Measurements from ENCODE around the gene OR10G6.

OR10G6 gene

DNA sequence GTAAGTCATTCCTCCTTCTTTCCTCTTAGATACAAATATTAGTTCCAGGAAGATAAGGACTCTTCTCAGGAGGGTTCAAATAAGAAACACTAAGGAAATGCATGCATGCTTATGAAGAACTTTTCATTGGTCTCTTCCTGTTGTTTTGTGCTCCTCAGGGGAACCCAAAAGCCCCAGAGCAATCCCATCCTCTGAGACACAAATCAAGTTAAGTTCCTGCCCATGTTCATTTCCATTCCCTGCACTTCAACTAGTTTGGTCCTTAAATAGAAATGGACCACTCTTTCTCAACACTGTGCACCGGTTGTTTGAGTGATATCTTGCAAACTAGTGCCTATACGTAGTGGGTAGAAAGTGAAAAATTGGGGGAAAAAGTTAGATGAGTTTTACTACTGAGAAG lies 17.7 kb upstream of the OR10G6 start, which contains the start of gene OR10G4:
TSS of gene OR10G4 (plus strand) at position 301 of the 400 bp plus-strand sequence. CDS start 2,578 bp downstream, outside the sequence.
- no peak within 1 kb of the TSS for H3K4me3 ChIP-seq (replicated peaks in 1 of 2; ENCODE audit: low read depth in 2 of 2, low read length in 2 of 2)
- TF ChIP-seq, protein P1, sequence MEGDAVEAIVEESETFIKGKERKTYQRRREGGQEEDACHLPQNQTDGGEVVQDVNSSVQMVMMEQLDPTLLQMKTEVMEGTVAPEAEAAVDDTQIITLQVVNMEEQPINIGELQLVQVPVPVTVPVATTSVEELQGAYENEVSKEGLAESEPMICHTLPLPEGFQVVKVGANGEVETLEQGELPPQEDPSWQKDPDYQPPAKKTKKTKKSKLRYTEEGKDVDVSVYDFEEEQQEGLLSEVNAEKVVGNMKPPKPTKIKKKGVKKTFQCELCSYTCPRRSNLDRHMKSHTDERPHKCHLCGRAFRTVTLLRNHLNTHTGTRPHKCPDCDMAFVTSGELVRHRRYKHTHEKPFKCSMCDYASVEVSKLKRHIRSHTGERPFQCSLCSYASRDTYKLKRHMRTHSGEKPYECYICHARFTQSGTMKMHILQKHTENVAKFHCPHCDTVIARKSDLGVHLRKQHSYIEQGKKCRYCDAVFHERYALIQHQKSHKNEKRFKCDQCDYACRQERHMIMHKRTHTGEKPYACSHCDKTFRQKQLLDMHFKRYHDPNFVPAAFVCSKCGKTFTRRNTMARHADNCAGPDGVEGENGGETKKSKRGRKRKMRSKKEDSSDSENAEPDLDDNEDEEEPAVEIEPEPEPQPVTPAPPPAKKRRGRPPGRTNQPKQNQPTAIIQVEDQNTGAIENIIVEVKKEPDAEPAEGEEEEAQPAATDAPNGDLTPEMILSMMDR (IDR thresholded peaks at IDR 0.05; ENCODE audit: low read depth, low read length), result no peak
- no peak for DNase-seq (ENCODE audit: low read depth in 2 of 2)

DNA sequence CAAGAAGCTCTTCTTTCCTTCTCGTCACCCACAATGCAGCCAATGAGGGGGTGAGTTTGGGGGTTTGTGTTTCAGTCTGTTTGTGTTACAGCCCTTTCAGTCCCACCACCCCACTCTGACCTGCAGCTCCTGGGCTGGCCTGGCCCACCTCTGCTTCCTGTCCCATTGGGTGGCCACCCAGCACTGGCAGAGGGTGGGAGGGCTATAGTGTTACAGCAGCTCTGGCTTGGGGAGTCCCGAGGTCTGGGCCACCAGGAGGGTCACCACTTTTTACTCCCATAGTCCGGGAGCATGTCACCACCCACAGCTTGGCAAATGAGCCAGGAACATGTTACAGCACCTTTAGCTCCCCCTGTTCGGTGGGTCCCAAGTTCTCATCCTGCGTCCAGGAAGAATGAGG lies 15.7 kb downstream of the OR10G6 start:
- no peak for DNase-seq (ENCODE audit: low read depth in 2 of 2)
- no peak overlapping the region for H3K4me3 ChIP-seq (replicated peaks in 1 of 2; ENCODE audit: low read depth in 2 of 2, low read length in 2 of 2)
- TF ChIP-seq, protein P1 (IDR thresholded peaks at IDR 0.05; ENCODE audit: low read depth, low read length), result no peak

DNA sequence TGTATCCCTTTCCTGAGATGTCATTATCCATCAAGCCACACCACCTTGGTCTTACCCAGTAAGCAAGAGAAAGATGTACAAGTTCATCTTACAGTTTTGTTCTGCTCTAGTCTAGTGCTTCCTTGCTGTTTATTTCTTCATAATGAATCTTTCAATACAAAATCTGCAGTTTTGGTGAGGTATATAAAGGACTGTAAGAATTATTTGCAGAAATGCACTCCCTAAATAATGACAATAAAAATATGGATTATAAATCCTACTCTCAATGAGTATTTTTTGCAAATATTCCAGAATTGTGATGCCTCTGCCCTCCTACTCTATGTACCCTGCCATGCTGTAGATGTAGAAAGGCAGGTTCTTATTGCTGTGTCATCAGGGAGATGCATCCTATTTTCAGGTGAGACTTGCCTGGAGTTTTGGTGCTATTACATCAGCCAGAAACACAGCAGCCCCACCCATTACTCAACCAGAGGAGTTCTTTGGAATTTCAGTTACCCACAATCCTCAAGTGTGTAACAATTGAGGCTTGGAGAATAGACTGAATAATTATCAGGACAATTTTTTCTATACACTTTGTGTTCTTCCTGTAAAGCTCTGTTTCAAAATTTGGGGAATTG lies 17.1 kb downstream of the OR10G6 start, which contains the start of gene OR10S1:
TSS of gene OR10S1 (minus strand) at position 51 of the 617 bp plus-strand sequence. CDS start 117 bp downstream, outside the sequence.
- no peak within 1 kb of the TSS for H3K4me3 ChIP-seq (replicated peaks in 1 of 2; ENCODE audit: low read depth in 2 of 2, low read length in 2 of 2)
- peak in 1 of 2 donors; percentile 10 for DNase-seq (ENCODE audit: low read depth in 2 of 2)
- TF ChIP-seq, protein P1 (IDR thresholded peaks at IDR 0.05; ENCODE audit: low read depth, low read length), result no peak

DNA sequence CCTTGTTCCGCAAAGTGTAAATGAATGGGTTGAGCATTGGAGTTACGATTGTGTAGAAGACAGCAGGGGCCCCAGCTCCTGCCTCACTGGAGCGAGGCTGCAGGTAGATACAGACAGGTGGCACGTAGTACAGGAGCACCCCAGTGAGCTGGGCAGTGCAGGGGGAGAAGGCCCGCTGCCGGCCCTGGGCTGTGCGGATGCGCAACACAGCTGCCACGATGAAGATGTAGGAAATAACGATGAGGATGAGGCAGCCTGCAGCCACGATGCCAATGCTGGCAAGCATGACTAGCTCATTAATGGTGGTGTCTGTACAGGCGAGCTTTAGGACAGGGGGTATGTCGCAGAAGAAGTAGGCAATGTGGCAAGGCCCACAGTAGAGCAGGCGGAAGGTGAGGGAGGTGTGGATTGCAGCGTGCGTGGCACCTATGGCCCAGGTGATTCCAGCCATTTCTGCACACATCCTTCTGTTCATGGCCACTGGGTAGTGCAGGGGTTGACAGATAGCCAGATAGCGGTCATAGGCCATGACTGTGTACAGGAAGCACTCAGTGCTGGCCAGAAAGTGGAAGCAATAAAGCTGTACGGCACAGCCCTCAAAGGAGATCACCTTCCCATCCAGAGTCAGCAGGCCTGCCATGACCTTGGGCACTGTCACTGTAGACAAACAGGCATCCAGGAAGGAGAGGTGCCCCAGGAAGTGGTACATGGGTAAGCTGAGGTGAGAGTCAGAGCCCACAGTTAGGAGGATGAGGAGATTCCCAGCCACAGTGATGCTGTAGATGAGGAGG lies 18.0 kb downstream of the OR10G6 start:
- TF ChIP-seq, protein P1 (IDR thresholded peaks at IDR 0.05; ENCODE audit: low read depth, low read length), result no peak
- H3K4me3 ChIP-seq (replicated peaks in 1 of 2; ENCODE audit: low read depth in 2 of 2, low read length in 2 of 2), result no peak overlapping the region
- no peak for DNase-seq (ENCODE audit: low read depth in 2 of 2)

DNA sequence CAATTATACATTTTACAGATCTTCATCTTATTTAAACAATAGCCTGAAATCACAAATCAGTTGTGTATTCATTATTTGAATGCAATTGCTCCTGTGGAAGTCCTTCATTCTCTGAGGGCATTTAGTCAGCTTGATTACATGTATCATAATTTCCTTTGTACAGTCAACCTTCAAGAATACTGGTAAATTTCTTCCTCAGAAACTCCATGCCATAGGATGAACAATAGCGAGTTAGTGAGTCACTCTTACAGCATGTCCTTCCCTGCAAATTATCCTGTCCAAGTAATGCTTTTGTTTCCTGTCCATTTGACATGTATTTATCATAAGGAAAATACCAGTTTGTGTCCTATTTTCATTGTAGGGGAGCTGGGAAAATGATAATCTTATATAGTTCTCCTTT lies 21.1 kb downstream of the OR10G6 start:
- peak; percentile 80 to 95 for DNase-seq (ENCODE audit: low read depth in 2 of 2)
- TF ChIP-seq, protein P1 (IDR thresholded peaks at IDR 0.05; ENCODE audit: low read depth, low read length), result no peak
- no peak overlapping the region for H3K4me3 ChIP-seq (replicated peaks in 1 of 2; ENCODE audit: low read depth in 2 of 2, low read length in 2 of 2)

DNA sequence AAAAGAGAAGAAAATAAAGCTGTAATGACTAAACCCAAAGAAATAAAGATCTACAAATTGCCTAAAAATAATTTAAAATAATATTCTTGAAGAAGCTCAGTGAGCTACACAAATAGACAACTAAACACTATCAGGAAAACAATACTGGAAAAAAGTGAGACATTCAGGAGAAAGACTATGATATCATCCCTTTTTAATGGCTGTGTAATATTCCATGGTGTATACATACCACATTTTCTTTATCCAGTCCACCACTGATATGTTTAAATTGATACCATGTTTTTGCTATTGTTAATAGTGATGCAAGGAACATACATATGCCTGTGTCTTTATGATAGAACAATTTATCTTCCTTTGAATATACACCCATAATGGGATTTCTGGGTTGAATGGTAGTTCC lies 38.2 kb downstream of the OR10G6 start:
- no peak for DNase-seq (ENCODE audit: low read depth in 2 of 2)
- H3K4me3 ChIP-seq (replicated peaks in 1 of 2; ENCODE audit: low read depth in 2 of 2, low read length in 2 of 2), result no peak overlapping the region
- TF ChIP-seq, protein P1 (IDR thresholded peaks at IDR 0.05; ENCODE audit: low read depth, low read length), result no peak
